GM18858 (cell line): ENCODE results near the gene MUC4.
"Not testable (repeated sequence)": the region's sequence is repeated elsewhere in the genome, so short reads cannot be mapped to it uniquely, and the experiment has no call there.

Experiments used
- ATAC-seq: cut with Tn5 transposase; IDR thresholded peaks from one replicate; pipeline ENCODE4 v1.9.1; 2021; ENCODE audit not compliant: unreplicated experiment

Gene MUC4

DNA sequence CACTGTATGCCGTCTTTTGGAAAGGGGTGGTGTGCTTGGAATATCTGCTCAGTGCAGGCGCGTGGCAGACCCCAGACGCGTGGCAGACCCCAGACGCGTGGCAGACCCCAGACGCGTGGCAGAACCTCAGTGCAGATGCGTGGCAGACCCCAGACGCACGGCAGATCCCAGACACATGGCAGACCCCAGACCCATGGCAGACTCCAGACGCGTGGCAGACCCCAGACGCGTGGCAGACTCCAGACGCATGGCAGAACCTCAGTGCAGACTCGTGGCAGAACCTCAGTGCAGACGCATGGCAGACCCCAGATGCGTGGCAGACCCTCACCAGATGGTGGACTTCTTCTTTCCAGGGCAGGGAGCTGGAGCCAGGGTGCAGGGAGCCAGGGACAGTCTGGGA, 637 bp upstream of the MUC4 start:
- ATAC-seq = no peak

DNA sequence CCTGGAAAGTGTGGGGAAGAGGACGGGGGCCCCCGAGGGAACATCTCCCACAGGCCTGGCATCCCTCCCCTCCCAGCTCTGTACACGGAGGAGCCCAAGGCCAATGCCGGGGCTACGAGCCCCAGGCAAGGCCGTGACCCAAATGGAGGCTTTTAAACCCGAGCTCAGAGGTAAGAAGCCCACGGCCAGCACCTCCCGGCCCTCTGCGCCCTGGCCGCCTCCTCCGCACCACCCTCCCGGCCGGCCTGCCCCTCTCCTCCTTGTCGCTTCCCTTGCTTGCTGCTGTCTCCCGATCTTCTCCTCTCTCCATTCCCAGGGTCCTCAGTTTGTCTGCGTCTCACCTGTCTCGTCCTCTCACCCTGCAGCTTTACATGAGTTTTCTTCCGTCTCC, 1.3 kb downstream of the MUC4 start:
- no peak for ATAC-seq

DNA sequence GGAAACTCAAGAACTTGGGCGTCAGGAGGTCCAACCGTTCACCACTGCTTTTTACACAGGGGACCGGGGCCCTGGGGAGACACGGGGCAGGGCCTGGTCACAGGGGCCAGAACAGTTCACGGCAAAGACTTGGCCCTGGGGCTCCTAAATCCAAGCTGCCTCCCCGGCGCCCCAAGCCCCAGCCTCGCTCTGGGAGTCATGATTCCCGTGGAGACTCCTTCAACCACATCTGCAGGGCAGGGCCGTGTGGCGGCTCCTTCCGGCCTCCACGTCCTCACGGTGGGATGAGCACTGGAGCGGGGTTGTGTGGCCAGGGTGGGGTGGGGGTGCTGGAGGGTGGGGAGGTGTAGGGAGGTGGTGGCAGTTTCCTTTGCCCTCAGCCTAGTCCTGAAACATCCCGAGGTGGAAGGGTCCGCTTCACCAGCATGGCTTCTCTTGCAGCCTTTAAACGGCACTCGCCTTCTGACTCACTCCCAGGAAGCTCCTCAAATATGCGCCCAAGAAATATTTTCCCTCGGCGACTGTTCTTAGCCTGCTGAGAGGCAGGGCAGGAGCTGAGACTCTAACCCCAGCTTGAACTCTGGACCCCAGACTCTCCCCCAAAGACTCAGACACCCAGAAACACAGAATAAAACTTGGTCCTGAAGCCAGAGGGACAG, 1.8 kb downstream of the MUC4 start:
- no peak for ATAC-seq

DNA sequence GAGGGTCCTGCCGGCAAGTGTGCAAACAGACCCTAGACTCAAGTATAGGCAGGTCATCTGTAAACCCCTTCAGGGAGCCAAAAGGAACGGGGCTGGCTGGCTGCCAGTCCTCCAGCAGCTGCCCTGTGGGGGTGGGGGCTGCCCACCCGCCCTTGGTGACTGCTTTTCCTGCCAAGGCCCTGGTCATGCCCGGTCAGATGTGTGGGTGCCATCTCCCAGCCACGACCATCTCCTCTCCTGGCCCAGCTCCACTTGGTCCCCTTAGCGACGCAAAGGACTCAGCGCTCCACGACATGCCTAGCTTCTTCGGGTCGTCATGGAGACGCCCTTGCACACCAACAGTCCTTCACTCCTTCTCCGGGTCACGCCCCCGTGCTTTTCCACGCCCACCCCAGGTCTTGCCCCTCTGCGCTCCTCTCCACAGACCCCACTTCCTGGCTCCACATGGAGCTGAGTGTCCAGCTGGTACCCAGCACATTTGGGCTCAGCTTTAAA, 2.4 kb downstream of the MUC4 start:
- no peak for ATAC-seq

DNA sequence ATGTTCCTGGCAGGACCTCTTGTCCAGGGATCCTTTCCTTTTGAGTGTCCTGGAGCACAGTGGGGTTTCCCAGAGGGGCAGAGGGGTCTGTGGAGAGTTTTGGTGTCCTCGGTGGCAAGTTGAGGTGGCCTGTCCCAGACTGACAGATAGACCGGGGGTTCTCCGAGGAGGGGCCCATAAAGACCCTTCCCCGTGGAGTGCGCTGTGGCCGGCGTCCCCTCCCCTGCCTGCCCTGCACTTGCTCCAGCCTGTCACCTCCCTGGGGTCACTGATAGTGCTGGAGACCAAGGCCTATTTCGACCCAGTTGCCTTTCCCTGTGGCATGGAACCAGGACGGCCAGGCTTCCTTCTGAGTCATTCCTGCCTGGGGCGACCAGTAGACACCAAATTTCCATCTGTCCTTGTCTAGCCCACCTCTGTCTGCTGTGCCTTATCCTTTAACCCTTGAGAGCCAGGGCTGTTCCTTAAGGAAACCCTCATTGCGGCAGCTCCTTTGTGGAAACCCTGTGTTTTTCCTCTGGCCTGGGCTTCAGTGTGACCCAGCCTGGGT, 2.9 kb downstream of the MUC4 start:
- ATAC-seq = no peak

DNA sequence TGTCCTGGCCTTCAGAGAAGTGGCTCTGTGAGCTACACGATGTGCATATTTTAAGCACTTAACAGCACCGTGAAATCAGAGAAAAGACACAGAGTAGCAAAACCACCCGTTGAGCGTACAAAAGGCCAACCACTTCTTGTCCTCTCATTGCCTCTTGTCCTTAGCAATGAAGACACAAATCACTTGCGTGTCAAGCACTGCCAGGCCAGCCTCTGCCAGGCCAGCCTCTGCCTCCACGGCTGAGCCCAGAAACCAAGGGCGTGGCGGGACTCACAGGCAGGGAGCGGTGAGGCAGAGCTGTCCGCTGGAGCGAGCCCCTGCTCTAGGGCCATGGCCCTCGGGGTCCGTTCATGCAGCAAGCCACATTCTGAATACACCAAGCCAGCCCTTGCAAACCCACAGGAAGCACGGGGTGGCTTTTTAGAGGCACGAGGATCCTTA, 4.0 kb downstream of the MUC4 start:
- ATAC-seq = no peak

DNA sequence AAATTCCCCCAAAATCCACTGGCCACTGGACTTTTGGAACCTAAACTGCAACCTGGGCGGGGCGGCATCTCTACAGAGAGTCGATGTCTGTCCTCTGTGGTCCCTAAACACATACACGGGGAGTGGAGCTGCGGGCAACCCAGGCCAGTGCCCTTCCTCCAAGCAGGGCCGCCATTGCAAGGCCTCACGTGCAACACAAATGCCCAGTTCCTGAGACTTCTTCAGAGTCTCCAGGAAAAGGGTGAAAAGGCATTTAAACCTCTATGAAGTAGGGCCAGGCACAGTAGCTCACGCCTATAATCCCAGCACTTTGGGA, 4.9 kb downstream of the MUC4 start:
- no peak for ATAC-seq

DNA sequence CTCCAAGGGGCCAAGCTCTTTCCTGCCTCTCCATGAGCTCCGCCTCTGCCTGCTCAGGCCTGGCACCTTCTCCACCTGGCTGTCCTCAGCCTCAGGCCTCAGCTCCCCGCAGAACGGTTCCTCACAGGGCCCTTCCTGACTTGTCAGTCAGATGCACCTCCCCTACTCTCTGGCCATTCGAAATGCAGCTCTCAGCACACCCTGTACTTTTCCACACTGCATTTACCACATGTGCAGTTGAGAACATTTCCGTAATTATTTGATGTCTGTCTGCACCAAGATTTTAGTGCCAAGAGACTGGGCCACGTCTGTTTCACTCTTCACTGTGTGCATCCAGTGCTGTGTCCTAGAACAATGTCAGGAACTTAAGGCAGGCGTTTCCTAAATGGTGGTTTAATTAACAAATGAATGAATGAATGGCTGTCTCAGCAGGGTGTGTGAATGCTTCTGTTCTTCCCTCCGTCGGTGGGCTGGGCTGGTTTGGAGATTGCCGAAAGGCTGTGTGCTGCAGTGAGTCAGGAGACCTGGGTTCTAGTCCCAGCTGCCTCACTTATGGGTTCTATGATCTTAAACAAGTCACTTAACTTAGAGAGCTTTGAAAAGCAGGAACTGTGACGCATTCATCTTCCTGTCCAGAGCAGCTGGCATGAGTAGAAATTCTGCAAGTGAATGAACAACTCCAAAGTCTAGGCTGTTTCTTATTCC, 5.4 kb downstream of the MUC4 start:
- no peak for ATAC-seq

DNA sequence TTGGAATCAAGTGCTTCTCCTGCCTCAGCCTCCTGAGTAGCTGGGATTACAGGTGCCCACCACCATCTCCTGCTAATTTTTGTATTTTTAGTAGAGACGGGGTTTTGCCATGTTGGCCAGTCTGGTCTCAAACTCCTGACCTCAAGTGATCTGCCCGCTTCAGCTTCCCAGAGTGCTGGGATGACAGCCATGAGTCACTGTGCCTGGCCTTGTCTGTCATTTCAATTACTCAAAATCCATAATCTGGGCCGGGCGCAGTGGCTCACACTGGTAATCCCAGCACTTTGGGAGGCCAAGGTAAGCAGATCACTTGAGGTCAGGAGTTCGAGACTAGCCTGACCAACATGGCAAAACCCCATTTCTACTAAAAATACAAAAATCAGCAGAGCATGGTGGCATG, 6.1 kb downstream of the MUC4 start:
- ATAC-seq = not testable (repeated sequence)

DNA sequence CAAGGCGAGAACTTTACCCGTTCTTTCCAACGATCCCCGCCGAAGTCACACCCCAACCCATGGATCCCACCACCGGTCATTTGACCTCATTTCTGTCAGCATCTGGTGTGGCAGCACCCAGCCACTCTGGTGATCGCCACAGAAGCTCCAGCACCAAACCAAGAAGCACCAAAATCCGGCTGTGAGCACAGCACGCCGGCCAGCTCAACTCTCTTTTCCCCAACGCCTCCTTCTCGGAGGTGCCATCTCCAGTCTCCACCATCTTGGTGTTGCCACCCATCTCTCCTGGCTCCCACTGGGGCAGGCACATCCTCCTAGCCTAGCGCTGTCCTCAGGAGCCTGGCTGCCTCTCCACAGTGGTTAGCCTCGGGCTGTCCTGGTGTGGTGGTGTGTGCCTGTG, 6.5 kb downstream of the MUC4 start:
- no peak for ATAC-seq

DNA sequence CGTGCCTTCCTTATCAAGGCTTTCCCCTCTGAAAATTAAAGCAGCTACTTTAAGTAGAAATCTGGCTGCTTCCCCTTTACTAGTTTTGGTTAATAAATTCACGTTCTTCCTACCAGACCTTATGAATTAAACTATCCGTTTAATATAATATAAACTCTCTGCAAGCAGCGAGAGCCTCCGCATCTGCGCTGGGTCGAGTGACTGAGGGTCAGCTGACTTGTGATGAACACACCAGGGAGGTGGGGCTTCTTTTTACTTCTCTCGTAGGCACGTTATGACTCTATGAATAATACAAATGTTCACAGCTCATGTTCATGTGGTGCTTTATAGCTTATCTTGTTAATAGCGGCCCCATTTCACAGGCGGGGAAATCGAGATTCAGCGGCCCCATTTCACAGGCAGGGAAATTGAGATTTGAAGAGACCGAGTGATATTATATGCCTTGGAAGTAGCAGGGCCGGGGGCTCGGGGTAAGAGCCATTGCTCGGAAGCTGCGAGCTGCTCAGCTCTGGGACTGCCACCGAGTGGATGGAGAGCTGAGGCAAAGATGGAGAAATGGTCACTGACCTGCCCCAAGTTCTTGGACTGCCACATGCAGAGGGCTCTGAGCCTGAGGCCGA, 8.3 kb downstream of the MUC4 start:
- no peak for ATAC-seq

DNA sequence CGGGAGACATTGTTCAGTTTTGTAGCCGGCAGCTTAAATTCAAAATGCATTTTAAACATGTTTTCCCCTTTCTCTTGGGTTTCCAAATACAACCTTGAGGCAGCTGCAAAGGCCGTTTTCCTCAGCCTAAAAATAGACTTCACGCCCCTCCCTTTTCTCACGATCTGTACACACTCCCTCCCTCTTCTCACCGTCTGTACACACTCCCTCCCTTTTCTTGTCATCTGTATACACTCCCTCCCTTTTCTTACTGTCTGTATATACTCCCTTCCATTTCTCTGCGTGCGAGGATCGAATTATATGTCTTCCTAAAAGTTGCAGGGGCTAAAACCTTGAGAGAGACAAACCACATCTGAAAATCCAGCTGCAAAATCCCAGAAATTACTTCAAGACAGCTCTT, 8.9 kb downstream of the MUC4 start:
- ATAC-seq = no peak

DNA sequence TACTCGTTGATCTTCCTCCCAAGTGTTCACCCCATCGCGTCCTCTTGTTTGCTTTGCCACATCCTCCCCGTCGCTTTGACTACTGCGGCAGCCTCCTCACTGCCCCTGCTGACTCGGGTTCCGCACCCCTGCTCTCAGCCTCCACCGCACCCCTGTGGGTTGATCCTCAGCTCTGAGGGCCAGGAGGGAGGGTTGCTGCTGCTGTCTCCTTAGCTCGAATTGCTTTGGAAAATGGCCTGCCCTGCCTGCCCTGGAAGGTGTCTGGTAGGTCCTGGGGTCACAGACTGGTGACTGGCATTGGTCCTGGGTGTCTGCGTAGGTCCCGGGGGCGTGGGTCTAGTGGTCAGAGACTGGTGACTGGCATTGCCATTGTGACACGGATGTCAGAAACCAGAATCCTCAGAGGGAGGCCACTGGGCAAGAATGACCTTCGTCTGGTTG, 9.4 kb downstream of the MUC4 start:
- no peak for ATAC-seq

DNA sequence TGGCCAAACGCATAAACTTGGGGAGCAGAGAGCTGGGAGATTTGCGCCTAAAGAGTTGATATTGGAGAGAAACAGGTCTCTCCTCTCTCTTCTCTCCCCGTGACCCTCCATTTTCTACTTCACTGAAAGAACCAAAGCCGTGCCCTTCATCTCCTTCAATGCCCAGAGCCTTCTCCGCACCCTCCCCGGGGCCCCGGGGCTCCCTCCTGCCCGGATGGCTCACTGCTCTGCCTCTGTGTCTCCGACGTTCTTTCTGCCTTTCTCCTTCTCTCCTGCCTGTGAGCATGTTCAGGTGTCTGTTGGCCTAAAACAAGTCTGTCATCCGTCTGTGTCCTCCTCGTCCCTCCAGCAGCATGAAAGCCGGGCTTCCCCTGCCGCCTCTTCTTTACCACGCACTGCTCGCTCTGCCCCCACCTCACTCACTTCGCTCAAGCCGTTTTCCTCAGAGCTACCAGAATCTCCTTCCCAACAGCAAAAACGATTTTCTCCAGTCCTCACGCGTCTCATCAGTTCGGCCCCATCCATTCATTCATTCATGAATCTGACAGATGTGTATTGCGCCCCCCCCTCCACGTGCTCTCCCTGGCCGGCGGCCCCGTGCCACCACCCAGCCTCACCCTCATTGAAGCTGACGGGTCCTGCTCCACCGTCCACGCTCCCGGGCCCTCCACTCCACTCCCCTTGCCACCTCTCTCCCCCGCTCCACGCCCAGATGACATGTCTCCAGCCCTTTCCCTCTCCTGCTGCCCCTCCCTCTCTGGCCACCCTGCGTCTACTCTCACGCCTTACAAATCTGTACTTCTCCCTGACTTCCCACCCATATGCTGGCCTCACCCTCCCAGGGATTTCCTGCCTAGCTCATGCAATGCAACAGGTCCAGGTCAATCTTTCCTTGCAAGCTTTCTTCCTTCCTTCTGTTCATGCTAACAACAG, 10.2 kb downstream of the MUC4 start:
- ATAC-seq = no peak

DNA sequence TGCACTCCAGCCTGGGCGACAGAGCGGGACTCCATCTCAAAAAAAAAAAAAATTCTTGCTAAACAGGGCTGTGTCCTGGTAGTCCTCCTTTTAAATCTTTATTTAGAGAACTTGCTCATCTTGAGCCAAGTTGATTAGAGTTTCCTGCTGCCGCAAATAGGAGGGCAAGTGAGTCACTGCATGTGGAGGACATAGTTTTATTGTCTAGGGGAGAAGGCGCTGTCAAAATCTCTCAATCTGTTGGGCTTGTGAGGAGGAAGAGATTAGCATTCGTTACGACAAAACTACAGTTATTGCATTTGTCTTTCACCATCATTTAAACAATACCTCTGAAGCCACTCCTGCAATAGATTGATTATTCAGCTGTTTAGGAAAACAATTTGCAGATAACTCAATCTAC, 11.5 kb downstream of the MUC4 start:
- ATAC-seq = no peak

DNA sequence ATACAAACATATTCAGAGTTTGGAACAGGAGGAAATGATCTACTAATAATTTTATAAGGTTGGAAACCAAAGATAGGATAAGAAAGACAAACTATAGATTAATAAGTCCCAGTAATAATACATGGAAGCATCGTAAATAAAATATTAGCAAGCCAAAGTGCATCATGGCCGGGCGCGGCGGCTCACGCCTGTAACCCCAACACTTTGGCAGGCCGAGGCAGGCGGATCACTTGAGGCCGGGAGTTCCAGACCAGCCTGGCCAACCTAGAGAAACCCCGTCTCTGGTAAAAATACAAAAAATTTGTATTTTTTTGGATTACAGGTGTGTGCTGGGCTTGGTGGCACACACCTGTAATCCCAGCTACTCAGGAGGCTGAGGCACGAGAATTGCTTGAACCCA, 14.9 kb downstream of the MUC4 start:
- no peak for ATAC-seq

DNA sequence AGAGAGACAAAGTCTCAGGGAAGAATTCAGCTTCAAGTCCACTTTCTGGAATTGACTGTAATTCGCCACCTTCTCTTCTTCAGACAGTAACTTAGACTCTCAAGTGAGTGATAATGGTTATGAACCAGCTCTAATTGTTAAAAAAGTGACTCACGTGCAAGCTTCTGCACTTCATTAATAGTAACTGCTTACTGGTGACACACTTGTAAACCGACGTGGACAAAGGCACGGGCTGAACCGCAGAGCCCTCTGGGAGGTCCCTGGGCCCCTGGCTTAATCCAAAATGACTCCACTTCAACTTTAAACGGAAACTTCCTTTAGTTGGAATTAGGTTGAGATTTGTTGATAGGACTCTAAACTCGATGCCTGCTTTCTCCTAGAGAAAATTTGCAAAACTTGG, 17.0 kb downstream of the MUC4 start:
- ATAC-seq = no peak

DNA sequence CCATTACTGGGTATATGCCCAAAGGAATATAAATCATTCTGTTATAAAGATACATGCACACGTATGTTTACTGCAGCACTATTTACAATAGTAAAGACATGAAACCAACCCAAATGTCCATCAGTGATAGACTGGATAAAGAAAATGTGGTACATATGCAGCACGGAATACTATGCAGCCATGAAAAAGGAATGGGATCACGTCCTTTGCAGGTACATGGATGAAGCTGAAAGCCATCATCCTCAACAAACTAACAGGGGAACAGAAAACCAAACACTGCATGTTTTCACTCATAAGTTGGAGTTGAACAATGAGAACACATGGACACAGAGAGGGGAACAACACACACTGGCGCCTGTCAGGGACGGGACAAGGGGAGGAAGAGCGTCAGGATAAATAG, 19.1 kb downstream of the MUC4 start:
- ATAC-seq = not testable (repeated sequence)

DNA sequence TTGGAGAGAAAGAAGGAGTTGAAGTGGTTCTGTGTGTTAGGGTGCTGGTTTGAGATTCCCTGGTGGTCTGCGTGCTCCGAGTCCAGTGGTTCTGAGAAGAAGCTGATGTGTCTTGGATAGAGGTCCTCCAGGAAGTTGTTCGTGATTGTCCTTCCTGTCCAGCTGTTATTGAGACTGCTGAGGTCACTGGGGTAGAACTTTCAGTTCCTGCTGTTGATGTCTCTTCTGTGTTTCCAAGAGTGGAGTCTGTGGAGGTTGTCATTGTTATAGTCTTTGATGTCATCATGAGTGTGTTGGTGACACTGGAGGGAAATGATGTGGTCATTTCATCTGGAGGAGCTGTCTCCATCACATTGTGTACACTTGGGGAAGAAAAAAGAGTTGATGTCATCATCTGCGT, 20.8 kb downstream of the MUC4 start:
- ATAC-seq = no peak

DNA sequence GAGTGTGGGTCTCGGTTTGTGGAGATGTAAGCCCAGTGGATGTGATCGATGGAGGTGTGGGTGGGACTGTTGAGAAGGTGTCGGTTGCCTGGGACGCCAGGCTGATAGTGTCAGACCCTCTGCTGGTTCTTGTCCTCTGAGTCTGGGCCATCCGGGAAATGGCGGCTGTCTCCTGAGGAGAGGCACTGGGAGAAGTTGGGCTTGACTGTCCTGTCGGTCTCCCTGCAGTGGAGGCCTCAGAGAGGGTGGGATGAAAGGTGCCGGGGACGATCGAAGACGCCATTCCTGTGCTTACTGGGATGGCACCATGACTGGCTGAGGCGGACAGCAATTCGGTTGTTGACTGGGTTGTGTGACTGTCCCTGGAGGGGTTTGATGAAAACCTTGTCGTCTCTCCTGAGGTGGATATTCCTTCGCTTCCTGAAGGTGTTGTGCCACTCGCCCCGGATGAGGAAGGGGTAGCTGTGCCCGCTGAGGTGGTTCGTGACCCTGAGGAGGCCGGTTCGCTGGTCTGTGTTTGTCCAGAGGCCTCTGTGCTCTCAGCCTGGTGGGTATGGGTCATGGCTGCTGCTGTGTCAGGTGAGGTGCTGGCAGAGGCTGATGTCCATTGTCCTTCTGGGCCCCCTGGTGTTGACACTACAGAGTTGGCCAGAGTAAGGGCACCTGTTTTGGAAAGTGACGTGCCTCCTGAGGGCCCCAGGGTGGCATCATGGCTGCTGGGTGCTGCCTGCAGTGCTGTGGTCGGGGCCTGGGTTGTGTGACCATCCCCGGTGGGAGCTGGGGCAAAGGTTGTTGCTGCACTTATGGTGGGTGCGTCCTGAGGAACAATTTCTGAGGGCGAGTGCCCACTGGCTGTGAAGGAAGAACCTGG, 22.8 kb downstream of the MUC4 start:
- no peak for ATAC-seq
